Measurements from ENCODE around the gene SPATA32.
"Not testable (repeated sequence)": the region's sequence is repeated elsewhere in the genome, so short reads cannot be mapped to it uniquely, and the experiment has no call there.

SPATA32 gene

DNA sequence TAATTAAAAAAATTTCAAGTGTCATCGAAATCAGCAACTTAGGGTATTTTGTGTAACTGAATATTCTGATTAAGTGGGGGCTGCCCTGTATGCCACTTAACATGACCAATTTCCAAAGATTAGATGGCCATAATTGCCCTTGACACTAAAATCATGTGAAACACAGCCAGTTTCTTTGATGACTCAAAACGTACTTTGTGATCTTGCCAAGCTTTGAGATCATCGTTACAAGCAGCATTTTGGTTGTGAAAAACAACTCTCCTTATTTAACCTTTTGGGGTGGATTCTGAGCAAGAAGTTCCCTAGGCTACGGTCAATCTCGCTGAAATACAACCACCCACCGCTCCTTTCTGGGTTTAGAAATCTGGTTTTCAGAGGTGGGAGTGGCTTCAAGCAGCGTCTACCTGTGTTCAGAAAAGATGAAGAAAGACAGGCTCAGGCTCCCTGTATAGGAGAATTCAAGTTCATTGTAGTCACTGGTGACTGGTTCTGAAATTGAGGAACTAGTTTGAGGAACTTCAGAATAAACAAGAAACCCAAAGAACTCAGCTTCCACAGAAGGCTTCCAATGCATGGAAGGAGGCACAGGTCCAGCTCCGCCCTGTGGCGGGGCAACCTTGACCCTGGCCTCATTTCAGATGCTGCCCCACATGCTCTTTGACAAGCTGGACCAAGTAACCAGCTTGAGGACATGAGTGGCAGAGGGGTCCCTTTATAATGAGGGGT is 45.6 kb upstream of the SPATA32 start:
- no peak overlapping the region for H3K27ac ChIP-seq
- TF ChIP-seq, protein P1, sequence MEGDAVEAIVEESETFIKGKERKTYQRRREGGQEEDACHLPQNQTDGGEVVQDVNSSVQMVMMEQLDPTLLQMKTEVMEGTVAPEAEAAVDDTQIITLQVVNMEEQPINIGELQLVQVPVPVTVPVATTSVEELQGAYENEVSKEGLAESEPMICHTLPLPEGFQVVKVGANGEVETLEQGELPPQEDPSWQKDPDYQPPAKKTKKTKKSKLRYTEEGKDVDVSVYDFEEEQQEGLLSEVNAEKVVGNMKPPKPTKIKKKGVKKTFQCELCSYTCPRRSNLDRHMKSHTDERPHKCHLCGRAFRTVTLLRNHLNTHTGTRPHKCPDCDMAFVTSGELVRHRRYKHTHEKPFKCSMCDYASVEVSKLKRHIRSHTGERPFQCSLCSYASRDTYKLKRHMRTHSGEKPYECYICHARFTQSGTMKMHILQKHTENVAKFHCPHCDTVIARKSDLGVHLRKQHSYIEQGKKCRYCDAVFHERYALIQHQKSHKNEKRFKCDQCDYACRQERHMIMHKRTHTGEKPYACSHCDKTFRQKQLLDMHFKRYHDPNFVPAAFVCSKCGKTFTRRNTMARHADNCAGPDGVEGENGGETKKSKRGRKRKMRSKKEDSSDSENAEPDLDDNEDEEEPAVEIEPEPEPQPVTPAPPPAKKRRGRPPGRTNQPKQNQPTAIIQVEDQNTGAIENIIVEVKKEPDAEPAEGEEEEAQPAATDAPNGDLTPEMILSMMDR (conservative IDR thresholded peaks at IDR 0.05): no peak

DNA sequence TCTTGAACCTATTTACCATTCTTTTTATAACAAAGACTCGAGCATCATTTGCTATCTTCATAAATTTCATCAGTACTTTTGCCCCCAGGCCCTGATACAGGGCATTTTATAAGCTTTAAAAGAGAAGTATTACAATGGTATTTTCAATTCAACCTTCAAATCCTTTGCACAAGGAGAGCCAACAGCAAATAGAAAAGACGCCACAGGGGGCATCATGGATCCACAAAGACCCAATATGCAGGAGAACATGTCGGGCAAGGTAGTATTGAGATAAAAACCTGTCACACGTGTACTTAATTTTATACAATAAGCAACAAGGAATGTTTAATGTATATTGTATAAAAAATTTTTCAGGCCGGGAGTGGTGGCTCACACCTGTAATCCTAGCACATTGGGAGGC is 44.7 kb upstream of the SPATA32 start:
- H3K27ac ChIP-seq: no peak overlapping the region

DNA sequence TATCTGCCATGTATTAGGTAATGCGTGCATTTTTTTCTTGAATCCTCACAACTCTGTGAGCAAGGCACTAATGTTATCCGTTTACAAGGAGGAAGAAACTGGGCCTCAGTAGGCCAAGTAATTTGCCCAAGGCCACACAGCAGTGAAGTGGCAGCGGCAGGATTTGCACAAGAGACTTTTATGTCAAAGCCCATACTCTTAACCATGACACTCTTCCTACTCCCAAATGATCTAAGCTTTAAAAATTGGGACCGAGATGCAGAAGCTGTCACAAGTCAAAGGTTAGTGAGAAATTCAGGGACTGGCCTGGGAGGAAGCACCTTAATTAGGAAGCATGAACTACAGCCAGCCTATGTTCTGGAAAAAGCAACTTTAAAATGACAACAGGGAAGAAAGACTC is 44.2 kb upstream of the SPATA32 start:
- TF ChIP-seq, protein P1 (conservative IDR thresholded peaks at IDR 0.05): no peak
- no peak overlapping the region for H3K27ac ChIP-seq

More for the DNA sequence above, 44.7 kb upstream of the SPATA32 start:
- TF ChIP-seq, protein P1 (conservative IDR thresholded peaks at IDR 0.05): 0 out of 2 replicates have a peak, but pooled peaks have one; percentile 9

DNA sequence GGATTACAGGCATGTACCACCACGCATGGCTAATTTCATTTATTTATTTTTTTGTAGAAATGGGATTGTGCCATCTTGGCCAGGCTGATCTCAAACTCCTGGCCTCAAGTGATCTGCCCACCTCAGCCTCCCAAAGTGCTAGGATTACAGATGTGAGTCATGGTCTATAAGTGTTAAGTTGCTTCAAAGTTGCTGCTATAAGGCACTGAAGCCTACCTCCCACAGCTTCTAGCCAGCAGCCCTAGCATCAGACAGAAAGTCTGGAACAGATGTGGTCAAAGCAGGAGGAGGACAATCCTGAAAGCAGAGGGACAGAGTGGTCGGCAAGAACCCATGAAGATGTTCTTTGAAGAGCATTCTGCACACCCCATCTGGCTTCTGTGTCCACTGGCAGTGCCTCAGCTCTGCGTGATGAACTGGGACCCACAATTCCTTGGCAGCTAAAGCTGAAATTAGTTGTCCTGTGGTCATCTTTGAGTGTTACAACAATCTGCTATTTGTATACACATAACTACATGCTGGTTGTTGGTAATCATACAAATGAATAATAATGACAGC is 43.7 kb upstream of the SPATA32 start:
- TF ChIP-seq, protein P1 (conservative IDR thresholded peaks at IDR 0.05): no peak
- H3K27ac ChIP-seq: no peak overlapping the region

DNA sequence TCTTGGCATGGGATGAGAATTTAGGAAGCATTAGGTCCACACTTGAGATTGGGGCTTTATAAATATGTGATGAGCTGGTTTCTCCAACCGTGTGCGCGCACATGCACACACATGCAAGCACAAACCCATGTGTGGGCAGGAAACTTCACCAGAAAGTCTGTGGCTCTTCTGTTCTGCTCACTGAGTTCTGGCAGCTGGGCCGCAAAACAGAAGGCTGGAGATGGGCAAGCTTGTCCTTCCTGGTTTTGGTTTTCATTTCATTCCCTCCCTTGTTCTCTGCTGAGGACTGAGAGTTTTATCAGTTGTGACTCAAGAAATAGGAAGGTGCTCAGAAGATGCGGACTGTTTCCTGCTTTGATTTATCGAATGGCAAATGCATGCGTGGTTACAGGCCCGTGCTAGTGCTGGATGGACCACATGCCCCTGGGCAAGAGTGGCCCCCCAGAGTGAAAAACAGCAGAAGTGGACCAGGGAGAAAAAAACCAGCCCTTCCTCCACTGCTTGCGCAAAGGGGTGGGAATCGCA is 40.8 kb upstream of the SPATA32 start:
- H3K27ac ChIP-seq: no peak overlapping the region
- TF ChIP-seq, protein P1 (conservative IDR thresholded peaks at IDR 0.05): no peak

DNA sequence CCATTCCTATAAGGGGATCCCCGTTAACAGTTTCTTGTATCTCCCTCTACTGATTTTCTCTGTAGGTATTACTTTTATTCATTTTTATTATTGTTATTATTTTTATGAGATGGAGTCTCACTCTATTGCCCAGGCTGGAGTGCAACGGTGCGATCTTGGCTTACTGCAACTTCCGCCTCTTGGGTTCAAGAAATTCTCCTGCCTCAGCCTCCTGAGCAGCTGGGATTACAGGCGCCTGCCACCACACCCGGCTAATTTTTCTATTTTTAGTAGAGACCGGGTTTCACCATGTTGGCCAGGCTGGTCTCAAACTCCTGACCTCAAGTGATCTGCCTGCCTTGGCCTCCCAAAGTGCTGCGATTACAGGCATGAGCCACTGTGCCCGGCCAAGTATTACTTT is 40.3 kb upstream of the SPATA32 start:
- not testable (repeated sequence) for H3K27ac ChIP-seq

DNA sequence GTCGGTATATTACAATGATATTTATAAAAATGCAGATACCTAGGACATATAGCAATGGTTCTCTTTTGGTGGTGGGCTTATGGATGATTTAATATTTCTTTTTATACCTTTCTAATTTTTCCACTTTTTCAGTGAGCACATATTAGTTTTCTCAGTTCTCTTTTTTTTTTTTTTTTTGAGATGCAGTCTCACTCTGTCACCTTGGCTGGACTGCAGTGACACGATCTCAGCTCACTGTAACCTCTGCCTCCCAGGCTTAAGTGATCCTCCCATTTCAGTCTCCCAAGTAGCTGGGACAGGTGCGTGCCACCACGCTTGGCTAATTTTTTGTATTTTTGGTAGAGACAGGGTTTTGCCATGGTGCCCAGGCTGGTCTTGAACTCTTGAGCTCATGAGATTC is 39.8 kb upstream of the SPATA32 start:
- TF ChIP-seq, protein P1 (conservative IDR thresholded peaks at IDR 0.05): no peak
- no peak overlapping the region for H3K27ac ChIP-seq

Measured in VCaP (cell line).